ENCODE measurements around the gene SRSF7.
"Not testable (repeated sequence)": the region's sequence is repeated elsewhere in the genome, so short reads cannot be mapped to it uniquely, and the experiment has no call there.

The SRSF7 gene

DNA sequence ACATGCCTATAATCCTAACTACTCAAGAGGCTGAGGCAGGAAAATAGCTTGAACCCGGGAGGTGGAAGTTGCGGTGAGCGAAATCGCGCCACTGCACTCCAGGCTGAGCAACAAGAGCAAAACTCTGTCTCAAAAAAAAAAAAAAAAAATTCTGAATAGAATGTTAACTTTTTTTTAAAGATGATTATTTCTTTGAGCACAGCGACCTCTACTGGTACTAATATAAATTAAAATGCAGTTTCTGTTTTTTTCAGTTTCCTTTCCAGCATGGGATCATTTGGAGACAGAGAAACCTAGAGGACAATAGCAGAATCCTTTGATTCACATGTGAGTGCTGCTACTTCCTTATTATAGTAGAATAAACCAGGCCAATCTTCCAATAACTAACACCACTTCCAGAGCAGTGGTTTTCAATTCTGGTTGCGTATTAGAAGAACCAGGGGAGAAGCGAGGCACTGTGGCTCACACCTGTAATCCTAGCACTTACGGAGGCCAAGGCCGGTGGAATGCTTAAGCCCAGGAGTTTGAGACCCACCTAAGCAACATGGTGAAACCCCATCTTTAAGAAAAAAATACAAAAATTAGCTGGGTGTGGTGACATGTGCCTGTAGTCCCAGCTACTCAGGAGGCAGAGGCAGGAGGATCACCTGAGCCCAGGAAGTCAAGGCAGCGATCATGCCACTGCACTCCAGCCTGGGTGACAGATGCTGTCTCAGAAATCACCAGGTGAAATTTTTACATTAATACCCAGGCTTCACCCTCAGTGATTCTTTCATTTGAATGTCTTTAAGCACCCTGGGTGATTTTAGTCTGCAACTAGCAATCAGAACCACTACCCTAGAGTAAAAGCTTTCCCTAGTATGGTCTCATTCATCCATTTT is 10.1 kb downstream of the SRSF7 start:
- peak; percentile 46 for DNase-seq (ENCODE audit: low read depth)
- TF ChIP-seq, protein P1, sequence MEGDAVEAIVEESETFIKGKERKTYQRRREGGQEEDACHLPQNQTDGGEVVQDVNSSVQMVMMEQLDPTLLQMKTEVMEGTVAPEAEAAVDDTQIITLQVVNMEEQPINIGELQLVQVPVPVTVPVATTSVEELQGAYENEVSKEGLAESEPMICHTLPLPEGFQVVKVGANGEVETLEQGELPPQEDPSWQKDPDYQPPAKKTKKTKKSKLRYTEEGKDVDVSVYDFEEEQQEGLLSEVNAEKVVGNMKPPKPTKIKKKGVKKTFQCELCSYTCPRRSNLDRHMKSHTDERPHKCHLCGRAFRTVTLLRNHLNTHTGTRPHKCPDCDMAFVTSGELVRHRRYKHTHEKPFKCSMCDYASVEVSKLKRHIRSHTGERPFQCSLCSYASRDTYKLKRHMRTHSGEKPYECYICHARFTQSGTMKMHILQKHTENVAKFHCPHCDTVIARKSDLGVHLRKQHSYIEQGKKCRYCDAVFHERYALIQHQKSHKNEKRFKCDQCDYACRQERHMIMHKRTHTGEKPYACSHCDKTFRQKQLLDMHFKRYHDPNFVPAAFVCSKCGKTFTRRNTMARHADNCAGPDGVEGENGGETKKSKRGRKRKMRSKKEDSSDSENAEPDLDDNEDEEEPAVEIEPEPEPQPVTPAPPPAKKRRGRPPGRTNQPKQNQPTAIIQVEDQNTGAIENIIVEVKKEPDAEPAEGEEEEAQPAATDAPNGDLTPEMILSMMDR (conservative IDR thresholded peaks at IDR 0.05; ENCODE audit: low read length) = peak; percentile 54

DNA sequence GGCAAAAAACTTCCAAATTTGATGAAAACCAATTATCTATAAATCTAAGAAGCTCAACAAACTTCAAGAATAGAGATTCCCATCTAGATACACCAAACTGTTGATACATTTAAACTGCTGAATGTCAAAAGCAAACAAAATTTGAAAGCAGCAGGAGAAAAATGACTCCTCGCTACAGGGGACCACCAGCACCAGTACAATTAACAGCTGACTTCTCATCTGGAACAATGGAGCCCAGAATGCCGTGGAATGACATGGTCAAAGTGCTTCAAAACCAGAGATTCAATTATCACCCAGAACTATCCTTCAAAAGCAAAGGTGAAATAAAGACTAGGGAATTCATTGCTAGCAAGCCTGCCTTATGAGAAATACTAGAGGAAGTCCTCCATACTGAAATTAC is 11.6 kb downstream of the SRSF7 start:
- TF ChIP-seq, protein P1 (conservative IDR thresholded peaks at IDR 0.05; ENCODE audit: low read length) = no peak
- no peak for DNase-seq (ENCODE audit: low read depth)
- H3K4me3 ChIP-seq (ENCODE audit: low read length) = no peak overlapping the region

More for the DNA sequence above, 10.1 kb downstream of the SRSF7 start:
- no peak overlapping the region for H3K4me3 ChIP-seq (ENCODE audit: low read length)

DNA sequence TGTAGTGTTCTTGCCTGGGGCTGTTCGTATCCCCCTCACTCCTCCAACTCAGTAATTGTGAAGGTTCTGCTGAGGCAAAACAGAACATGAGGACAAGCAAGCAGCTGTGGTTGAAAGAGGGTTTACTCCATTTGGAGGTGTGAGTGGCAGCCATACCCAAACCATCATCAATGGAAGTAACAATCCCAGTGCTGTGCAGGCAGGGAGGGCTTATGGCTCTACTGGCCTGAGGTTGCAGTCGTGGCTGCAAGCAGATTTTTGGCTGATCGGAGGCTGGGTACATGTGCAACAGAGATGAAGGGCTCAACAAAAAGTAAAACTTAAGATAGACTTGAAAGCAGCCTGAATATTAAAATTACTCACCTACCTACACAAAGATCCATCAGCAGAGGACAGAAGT is 13.2 kb downstream of the SRSF7 start:
- no peak for DNase-seq (ENCODE audit: low read depth)
- TF ChIP-seq, protein P1 (conservative IDR thresholded peaks at IDR 0.05; ENCODE audit: low read length) = no peak
- no peak overlapping the region for H3K4me3 ChIP-seq (ENCODE audit: low read length)

DNA sequence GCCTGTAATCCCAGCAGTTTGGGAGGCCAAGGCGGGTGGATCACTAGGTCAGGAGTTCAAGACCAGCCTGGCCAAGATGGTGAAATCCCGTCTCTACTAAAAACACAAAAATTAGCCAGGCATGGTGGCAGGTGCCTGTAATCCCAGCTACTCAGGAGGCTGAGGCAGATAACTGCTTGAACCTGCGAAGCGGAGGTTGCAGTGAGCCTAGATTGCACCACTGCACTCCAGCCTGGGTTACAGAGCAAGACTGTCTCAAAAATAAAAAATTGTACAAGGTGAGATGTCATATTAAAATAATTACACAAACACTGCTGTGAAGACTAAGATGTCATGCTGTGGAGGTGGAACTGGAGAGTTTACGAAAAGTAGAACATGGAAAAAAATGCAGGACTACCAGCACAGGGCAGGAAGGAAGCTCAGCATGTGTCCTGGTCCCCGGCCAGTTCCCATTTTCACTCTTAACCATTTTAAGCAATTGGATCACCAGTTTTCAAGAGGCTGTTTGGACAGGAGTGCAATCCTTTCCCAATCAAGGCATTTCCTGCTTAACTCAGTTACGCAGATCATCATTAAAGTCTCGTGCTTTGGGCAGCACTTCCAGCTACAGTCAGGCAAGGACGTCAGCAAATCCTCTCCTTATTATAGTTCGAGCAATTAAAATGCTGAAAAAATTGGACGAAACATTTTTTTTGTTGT is 14.0 kb downstream of the SRSF7 start:
- DNase-seq (ENCODE audit: low read depth) = peak; percentile 7
- not testable (repeated sequence) for H3K4me3 ChIP-seq (ENCODE audit: low read length)

DNA sequence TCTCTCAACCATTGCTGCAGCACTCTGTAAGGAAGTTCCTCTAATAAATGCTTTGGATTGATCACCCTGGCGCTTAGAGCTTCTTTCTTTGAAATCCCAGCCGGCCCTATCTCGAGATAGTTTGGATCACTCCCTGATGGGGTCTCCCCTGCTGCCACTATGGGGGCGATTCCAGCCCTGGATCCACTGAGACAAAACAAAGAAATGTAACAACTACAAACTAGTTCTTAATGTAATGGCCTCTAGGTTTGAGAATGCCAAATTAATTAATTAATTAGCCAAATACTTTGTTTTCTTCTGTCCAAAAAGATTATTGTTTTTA is 15.2 kb downstream of the SRSF7 start:
- no peak for DNase-seq (ENCODE audit: low read depth)
- TF ChIP-seq, protein P1 (conservative IDR thresholded peaks at IDR 0.05; ENCODE audit: low read length) = no peak
- no peak overlapping the region for H3K4me3 ChIP-seq (ENCODE audit: low read length)

DNA sequence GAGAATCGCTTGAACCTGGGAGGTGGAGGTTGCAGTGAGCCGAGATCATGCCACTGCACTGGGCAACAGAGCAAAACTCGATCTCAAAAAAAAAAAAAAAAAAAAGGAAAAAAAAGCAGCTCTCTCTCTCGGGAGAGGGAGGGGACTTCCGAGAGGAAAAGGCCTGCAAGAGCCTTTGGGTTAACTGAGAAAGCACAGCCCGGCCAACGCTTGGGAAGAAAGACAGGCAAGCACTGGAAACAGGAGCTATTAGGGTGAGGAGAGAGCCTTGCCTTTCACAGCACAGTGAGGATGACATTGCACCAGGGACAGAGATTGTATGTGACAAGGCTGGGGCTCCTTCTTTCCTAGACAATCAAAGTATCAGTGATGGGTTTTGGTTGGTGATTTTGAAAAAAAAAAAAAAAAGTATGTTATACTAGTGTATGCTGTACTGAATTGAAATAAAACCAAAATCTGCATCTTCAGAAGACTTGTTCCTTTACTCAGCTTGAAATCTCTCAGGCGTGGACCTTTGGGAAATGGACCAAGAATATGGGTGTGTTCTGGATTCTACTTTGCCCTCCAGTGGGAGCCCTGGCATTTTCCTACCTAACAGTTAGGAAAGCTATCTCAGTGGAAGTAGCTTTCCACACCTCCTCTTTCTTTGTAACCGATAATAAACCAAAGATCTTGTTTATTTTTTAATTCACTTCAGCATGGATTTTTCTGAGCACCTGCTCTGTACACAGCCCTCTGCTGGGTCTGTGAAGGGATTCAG is 16.7 kb downstream of the SRSF7 start:
- no peak for DNase-seq (ENCODE audit: low read depth)
- TF ChIP-seq, protein P1 (conservative IDR thresholded peaks at IDR 0.05; ENCODE audit: low read length) = no peak
- no peak overlapping the region for H3K4me3 ChIP-seq (ENCODE audit: low read length)

DNA sequence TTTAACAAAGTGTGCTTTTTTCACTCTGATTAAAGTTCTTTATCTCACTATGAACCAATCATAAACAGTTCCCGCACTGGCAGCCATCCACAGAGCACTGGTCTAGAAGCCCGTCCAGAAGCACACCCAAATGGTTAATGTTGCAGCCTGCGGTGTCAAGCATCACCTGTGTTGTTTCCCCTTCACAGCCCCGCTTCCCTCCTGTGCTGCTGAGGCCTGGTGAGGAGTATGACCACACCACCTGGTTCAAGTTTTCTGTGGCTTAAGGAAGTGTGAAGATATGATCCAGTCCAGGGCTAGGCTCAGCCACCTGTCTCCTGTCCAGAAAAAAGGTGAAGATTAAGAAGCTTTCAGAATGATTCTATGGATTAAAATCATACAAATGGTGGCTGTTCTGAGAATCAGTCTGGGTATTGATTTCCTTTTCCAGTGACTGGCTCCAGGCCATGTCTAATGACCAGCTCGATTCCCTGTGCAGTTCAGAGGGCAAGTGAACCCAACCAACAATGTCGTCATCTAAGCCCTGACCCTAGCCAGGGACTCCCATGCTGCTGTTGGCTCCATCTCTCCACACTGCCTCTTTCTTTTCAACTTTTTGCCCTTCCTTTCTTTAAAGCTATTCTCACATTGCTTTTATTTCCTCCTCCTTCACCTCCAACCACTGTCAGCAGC is 17.7 kb downstream of the SRSF7 start:
- TF ChIP-seq, protein P1 (conservative IDR thresholded peaks at IDR 0.05; ENCODE audit: low read length) = no peak
- no peak overlapping the region for H3K4me3 ChIP-seq (ENCODE audit: low read length)
- no peak for DNase-seq (ENCODE audit: low read depth)

Data from AG10803 (cell line).